ENCODE measurements around the gene PGBD5.

PGBD5 gene

GRCh38 chr1:230299191-230300006 lies 126.7 kb downstream of the PGBD5 start:
- no peak for FAIRE-seq

- FAIRE-seq: no peak
Observed at GRCh38 chr1:230295367-230295766, 130.8 kb downstream of the PGBD5 start.

GRCh38 chr1:230293390-230293700 lies 132.8 kb downstream of the PGBD5 start:
- FAIRE-seq: no peak

GRCh38 chr1:230292689-230293389 lies 133.3 kb downstream of the PGBD5 start:
- FAIRE-seq: no peak

- FAIRE-seq: no peak
Observed at GRCh38 chr1:230291731-230292620, 134.2 kb downstream of the PGBD5 start.

GRCh38 chr1:230289350-230289644 lies 136.8 kb downstream of the PGBD5 start:
- FAIRE-seq: no peak

- FAIRE-seq: no peak
Observed at GRCh38 chr1:230288641-230289349, 137.3 kb downstream of the PGBD5 start.

DNA sequence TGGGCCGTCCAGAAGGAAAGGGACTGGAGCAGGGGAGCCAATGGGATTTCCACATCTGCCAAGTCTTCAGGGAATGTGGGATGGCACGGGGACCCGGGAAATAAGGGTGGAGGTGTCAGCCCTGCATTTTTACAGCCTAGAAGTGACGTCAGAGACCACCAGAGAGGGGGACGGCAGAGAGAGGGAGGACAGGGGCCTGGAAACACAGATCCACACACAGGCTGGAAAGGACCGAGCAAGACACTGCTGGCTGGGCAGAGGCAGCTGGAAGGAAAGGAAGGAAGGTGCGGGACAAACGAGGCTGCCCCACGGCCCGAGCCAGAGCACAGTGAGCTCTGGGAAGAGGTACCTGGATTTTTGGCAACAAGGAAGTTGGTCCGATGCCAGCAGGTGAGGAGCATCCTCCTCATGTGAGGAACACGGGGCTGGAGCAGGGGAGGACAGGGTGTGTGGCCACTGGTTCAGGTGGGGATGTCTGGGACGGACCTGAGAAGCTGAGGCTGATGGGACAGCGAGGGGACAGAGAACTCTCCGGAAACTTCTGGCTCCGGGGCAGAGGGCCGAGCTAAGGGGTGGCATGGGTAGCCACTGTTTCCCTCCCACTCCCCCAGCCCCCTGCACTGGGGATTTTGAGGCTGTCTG lies 138.3 kb downstream of the PGBD5 start:
- FAIRE-seq: no peak

- no peak for FAIRE-seq
Observed at GRCh38 chr1:230286890-230287269, 139.3 kb downstream of the PGBD5 start.

DNA sequence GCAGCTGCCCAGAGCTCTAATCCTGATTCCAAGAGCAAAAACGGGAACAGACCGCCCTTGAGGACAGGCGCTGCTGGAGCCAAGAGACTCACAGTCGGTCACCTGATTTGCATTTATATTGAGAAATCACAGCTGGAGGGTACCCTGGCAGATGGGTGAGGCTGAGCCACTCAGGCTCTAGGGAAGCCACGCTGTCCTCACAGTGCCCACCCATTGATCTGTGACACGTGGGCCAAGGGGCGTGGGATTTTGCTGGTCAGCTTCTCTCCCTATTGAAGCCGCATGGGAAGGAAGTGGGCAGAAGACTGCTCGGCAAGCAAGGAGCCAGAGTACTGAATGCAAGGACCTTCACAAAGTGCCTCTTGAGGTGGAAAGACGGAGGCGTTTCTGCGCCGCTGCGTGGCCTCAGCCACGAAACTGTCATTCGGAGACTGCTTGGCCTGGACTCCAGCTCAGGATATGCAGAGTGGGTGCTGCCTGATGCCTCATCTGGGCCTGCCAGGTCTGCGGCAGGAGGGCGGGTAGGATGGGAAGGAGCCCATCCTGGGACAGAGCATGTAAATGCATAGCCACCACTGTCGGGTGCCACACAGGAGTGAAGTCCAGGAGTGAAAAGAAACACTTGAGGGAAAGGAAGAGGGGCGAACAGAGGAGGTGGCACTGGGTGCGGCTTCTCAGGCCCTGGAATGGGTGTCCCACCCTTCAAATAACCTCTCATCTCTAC lies 139.8 kb downstream of the PGBD5 start:
- FAIRE-seq: no peak

DNA sequence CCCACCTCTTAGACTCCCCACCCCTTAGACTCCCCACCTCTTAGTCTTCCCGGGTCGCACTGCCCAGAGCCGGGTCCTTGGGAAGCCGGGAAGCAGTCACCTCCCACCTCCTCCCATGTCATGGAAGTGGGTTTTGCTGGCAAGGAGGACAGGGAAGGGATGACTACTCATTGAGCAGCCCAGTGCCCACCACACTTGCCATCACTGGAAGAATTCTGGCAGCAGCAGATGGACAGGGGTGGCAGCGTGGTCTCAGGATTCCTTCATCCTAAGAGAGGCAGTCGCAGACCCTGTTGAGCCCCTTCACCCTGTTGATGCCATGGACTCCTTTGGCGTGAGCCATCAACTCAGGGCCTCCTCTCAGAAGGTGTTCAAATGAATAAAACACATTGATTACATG lies 140.8 kb downstream of the PGBD5 start:
- no peak for FAIRE-seq

- no peak for FAIRE-seq
Observed at GRCh38 chr1:230284891-230285290, 141.2 kb downstream of the PGBD5 start.

- no peak for FAIRE-seq
Observed at GRCh38 chr1:230283678-230284077, 142.5 kb downstream of the PGBD5 start.

GRCh38 chr1:230282157-230282556 lies 144.0 kb downstream of the PGBD5 start:
- no peak for FAIRE-seq

DNA sequence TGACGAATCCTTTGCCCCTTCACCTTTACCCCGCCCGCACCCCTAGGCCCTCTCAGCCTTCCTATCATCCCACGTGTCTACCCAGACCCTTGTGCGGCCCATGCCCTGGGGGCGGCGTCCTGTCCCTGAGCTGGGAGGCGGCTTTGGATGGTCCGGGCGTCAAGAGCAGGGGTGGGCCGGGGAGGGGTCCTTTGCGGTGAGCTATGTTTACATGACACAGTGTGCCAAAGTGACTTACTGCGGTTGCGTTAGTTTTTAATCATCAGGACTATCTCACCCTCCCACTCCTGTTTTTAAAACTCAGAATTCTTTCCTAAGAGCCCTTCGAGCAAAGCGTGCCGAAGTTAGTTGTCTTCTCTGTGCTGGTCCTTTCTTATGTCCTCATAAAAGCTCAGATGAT lies 144.6 kb downstream of the PGBD5 start:
- FAIRE-seq: no peak

DNA sequence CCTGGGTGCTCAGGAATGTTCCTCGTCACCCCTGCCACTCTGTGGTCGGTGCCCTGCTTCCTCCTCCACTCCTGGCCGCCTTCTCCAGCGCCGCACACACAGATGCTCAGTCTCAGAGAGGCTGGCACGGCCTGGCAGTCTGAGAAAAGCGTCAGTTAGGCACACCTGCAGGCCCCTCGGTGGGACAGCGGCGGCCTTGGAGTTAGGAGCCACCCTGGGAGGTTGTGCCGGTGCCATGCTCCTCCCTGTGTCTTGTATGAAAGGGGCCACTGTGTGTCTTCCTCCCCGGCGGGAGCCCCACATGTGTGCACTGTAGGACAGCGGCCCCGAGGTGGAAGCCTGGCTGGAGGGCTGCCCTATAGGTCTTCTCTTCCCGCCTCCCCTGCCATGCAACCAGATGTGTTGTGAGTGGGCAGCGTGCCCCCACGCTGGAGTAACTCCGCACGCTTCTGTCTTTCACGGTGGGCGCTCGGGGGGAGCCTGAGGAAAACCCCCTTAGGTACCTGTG lies 145.2 kb downstream of the PGBD5 start:
- no peak for FAIRE-seq

GRCh38 chr1:230280054-230280795 lies 145.9 kb downstream of the PGBD5 start:
- FAIRE-seq: no peak

GRCh38 chr1:230279583-230279945 lies 146.6 kb downstream of the PGBD5 start:
- no peak for FAIRE-seq

DNA sequence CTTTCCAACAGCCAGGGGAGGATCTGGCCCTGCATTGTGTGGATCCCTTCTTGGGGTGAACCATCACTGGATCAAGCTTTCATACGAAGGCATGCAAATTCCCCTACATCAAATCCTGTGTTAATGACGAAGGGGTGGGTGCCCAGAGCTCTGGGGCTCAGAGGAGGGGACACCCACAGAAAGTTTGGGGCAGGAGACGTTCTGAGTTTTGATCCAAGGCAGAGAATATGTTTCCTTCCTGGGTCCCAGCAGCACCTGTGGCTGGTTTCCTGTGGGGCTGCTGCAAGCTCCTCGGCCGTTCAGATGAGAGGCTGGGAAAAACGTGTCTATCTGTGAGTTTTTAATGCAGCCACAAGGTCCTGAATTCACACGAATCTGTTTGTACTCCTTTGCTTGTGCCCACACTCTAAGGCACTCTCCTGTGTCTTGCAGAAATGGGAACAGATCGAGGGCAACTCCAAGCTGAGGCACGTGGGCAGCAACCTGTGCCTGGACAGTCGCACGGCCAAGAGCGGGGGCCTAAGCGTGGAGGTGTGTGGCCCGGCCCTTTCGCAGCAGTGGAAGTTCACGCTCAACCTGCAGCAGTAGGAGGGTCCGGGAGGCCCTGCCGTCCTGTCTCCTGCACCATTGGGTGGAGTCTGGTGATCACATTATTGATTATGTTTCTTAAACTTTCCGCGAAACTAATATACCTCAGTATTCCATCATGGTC lies 147.1 kb downstream of the PGBD5 start:
- FAIRE-seq: no peak

GRCh38 chr1:230278376-230278775 lies 147.8 kb downstream of the PGBD5 start:
- FAIRE-seq: no peak
